SK-N-MC (cell line): ENCODE data around the gene TAGAP.

Experiments used
- DNase-seq: peaks from one replicate; pipeline ENCODE4 v3.0.0-alpha.2; 2011; ENCODE audit warnings: low read depth, low spot score
- H3K27ac ChIP-seq: fragments of 200-600 bp; sonication (generic); 2 replicates; pipeline ENCODE4 v1.5.1; 2016; ENCODE audit warnings: mixed run types
- H3K36me3 ChIP-seq: fragments of 200-600 bp; sonication (generic); 2 replicates; pipeline ENCODE4 v1.6.1; 2017; ENCODE audit warnings: antibody characterized with exemption, low read length, mixed read lengths; ENCODE audit not compliant: insufficient read depth
- H3K4me3 ChIP-seq: fragments of 200-600 bp; sonication (generic); 2 replicates; pipeline ENCODE4 v1.5.1; 2016
- H3K9ac ChIP-seq: fragments of 200-600 bp; sonication (generic); 2 replicates; pipeline ENCODE4 v1.8.0; 2017; ENCODE audit warnings: mixed run types, mixed read lengths; ENCODE audit not compliant: insufficient read length
- H3K9me3 ChIP-seq: fragments of 200-600 bp; sonication (generic); 2 replicates; pipeline ENCODE4 v1.6.1; 2017; ENCODE audit warnings: low read depth, mild to moderate bottlenecking, antibody characterized with exemption, low read length, moderate library complexity, mixed read lengths
- EZH2 ChIP-seq: fragments of 200-600 bp; sonication (generic); IDR thresholded peaks from one replicate; pipeline ENCODE4 v1.6.1; 2017; ENCODE audit warnings: antibody characterized with exemption
- FOXP2 ChIP-seq: optimal IDR thresholded peaks from 2 replicates; pipeline ENCODE3; 2011; ENCODE audit warnings: mild to moderate bottlenecking, moderate library complexity; ENCODE audit not compliant: insufficient read depth; ENCODE audit errors: extremely low read length, control extremely low read depth
- POLR2AphosphoS5 ChIP-seq: IDR thresholded peaks from 2 replicates; pipeline ENCODE4 v1.6.1; 2012; ENCODE audit warnings: mild to moderate bottlenecking, low read depth, low read length, borderline replicate concordance

TAGAP gene

DNA sequence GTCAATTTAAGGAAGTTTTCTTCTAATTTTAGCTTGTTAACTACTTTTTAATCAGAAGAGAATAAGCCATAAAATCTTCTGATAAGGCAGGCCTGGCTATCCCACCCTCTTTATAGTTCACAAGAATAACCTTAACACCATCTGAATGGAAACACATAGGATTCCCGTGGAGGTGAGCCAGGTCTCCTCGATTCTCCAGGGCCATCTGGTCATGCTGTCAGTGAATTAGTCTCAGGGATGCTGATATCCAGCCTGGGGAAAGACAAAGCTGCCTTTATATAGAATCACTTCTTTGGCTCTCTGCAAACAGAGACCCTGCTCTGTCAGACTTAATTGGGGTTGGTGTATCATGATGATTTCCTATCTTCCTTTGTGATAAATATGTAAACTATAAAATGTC, 30.1 kb upstream of the TAGAP start:
- no peak overlapping the region for H3K27ac ChIP-seq

GRCh38 chr6:159074120-159074684, 29.4 kb upstream of the TAGAP start:
- no peaks in the 10 kb centered on the region for H3K9me3 ChIP-seq
- no peak overlapping the region for H3K9ac ChIP-seq
- TF ChIP-seq POLR2AphosphoS5 = no peak
- no peak for TF ChIP-seq EZH2
- no peak for TF ChIP-seq FOXP2
- no peaks in the 10 kb centered on the region for H3K36me3 ChIP-seq
- DNase-seq = no peak
- no peak overlapping the region for H3K27ac ChIP-seq
- H3K4me3 ChIP-seq = no peak overlapping the region

More for the DNA sequence above, 30.1 kb upstream of the TAGAP start:
- H3K9ac ChIP-seq = no peak overlapping the region
- H3K36me3 ChIP-seq = no peaks in the 10 kb centered on the region
- no peak for DNase-seq
- no peaks in the 10 kb centered on the region for H3K9me3 ChIP-seq
- TF ChIP-seq POLR2AphosphoS5 (no peak), EZH2 (no peak), FOXP2 (no peak)
- no peak overlapping the region for H3K4me3 ChIP-seq

DNA sequence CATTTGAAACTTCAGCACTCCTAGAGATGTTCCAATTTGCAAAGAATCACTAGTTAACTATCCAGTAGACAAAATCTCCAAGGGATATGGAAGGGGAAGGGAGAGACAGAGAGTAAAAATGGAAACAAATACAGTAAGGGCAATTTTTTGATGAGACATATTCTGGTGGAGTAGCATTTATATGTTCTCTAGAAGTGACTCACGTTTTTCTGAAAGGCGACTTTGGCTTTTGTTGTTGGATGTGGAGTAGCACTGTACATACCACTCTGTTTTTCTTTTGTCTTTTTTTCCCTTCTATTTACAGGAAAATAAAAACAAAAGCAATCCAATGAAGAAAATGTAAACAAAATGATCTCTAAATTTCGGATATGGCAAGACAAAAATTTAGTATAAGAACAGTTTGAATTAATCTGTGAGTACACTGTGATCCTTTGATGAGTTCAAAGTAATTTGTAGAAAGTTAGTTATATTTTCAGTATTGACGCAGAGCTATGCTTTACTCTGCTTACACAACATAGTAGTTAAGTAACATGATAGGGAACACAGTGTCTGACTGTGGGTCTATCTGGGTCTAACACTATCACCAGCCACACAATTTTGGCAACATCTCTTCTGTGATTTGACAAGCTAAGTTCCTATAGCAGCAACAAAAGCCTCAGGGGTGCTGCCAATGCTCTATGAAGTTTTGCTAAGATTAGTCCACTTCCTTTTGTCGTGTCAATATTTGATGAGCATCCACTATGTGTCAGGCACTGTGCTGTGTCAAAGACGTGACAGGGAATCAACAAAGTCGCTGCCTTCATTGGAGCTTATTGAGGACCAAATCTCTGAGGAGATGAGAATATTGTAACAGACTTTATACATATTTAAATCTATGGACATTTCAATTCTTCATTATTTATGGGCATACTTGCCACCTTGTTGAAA, 27.3 kb upstream of the TAGAP start:
- TF ChIP-seq FOXP2 = no peak
- TF ChIP-seq POLR2AphosphoS5 = no peak
- no peak for TF ChIP-seq EZH2
- DNase-seq = no peak
- Histone ChIP-seq H3K36me3 (no peaks in the 10 kb centered on the region), H3K4me3 (no peak overlapping the region), H3K9ac (no peak overlapping the region), H3K9me3 (no peaks in the 10 kb centered on the region), H3K27ac (no peak overlapping the region)

DNA sequence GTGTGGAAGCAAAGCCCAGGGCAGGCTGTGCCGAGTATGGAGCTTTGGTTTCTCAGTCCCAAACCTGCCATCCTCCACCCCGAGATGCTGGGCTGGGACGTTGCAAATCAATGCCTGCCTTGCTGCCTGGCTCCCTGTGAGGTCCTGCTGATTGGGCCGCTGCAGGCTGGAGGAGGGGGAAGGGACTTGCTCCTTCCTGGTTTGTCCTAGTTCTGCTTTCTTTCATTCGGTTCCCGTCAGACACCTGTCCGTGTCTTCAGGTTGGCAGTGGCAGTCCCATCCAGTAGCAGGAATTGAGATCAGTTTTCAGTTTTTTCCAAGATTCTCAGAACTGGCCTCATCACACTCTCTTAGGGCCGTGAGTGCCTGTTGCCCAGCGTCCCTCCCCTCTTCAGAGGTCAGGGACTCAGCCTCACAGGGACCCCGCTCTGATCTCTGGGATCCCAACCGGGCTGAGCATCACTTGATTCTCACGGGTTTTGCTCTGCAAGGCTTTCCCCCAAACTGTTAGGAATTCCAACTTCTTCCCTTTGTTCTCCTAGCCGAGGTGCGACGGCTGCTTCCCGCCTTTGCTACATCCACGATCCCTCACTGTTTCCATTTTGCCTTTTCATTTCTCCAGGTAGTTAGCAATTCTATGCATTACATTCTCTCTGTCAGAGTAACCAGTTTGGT, 24.2 kb upstream of the TAGAP start:
- no peak overlapping the region for H3K9ac ChIP-seq
- no peaks in the 10 kb centered on the region for H3K9me3 ChIP-seq
- H3K4me3 ChIP-seq = no peak overlapping the region
- DNase-seq = no peak
- no peak overlapping the region for H3K27ac ChIP-seq
- H3K36me3 ChIP-seq = no peaks in the 10 kb centered on the region
- TF ChIP-seq FOXP2 = no peak
- TF ChIP-seq POLR2AphosphoS5 = no peak
- no peak for TF ChIP-seq EZH2

GRCh38 chr6:159067334-159067733, 22.5 kb upstream of the TAGAP start:
- no peak overlapping the region for H3K27ac ChIP-seq
- TF ChIP-seq FOXP2 (no peak), EZH2 (no peak), POLR2AphosphoS5 (no peak)
- H3K4me3 ChIP-seq = no peak overlapping the region
- H3K9ac ChIP-seq = no peak overlapping the region
- no peak for DNase-seq
- H3K36me3 ChIP-seq = no peaks in the 10 kb centered on the region
- H3K9me3 ChIP-seq = no peaks in the 10 kb centered on the region

DNA sequence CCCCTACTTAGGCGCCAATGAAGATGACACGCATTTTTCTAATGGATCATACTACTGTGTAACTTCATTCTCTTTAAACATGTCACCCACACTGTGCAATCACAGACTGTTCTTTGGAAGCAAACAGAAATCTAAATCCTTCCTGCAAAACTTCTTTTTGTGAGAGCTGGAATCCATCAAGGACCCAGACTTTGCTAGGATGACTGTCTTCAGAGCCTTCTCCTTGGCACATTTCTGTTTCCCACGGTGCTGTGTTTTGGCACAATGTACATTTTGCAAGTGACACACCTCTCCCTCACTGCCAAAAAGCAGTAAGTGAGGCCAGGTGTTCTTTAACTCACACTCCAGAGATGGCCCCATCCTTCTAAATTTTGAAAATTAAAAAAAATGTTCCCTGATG, 21.7 kb upstream of the TAGAP start:
- no peak for DNase-seq
- Histone ChIP-seq H3K9ac (no peak overlapping the region), H3K36me3 (no peaks in the 10 kb centered on the region), H3K4me3 (no peak overlapping the region), H3K9me3 (no peaks in the 10 kb centered on the region), H3K27ac (no peak overlapping the region)
- no peak for TF ChIP-seq POLR2AphosphoS5

DNA sequence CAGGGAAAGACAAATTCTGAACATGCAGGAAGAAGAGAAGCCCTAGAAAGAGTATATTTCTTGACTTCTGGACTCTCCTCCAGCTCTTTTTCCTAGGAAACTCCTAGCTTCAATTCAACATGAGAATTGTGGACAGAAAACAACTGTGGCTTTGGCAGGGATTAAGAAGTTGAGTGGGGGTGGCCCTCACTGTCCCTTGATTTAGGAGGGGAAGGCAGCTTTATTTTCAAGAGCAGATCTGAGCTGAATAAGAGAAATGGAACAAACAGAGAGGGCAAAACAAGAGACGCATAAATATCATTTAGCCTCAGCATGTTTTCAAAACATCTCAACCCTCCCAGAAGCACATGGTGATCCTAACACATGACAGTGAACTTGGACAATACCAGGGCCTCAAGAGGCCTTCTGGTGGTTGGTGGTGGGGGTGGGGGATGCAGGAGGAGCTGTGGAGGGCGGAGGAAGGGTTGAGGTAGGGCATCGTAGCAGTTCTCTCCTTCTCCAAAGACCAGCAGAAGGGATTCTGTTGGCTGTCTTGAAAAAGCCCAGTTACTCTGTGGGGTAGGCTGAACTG, 21.1 kb upstream of the TAGAP start:
- no peak for DNase-seq
- no peaks in the 10 kb centered on the region for H3K9me3 ChIP-seq
- H3K9ac ChIP-seq = no peak overlapping the region
- H3K36me3 ChIP-seq = no peaks in the 10 kb centered on the region
- TF ChIP-seq POLR2AphosphoS5 = no peak
- TF ChIP-seq EZH2 = no peak
- no peak for TF ChIP-seq FOXP2
- no peak overlapping the region for H3K27ac ChIP-seq
- H3K4me3 ChIP-seq = no peak overlapping the region

- TF ChIP-seq EZH2 (no peak), POLR2AphosphoS5 (no peak), FOXP2 (no peak)
- Histone ChIP-seq H3K9ac (no peak overlapping the region), H3K4me3 (no peak overlapping the region), H3K9me3 (no peaks in the 10 kb centered on the region), H3K27ac (no peak overlapping the region), H3K36me3 (no peaks in the 10 kb centered on the region)
- DNase-seq = no peak
These were observed 20.3 kb upstream of the TAGAP start for GRCh38 chr6:159065091-159065490.
